Duodenal mucosa (tissue), 2 donors: Measurements from ENCODE around the gene WDR5.
"Not testable (repeated sequence)": the region's sequence is repeated elsewhere in the genome, so short reads cannot be mapped to it uniquely, and the experiment has no call there.

ENCODE experiments used
- H3K27ac ChIP-seq: one replicate; pipeline ENCODE4 v1.7.0; 2013; ENCODE audit warnings: low read depth, low read length
- H3K27me3 ChIP-seq, 2 donors: one replicate each; pipeline ENCODE4 v1.7.0; 2013; ENCODE audit warnings: low read length in 2 of 2, control low read depth in 1 of 2; ENCODE audit not compliant: insufficient read depth in 2 of 2, control insufficient read depth in 1 of 2
- H3K36me3 ChIP-seq, 2 donors: one replicate each; pipeline ENCODE4 v1.7.0; 2013; ENCODE audit warnings: low read length in 2 of 2, control low read depth in 1 of 2; ENCODE audit not compliant: insufficient read depth in 2 of 2, control insufficient read depth in 1 of 2
- H3K4me1 ChIP-seq, 2 donors: one replicate each; pipeline ENCODE4 v1.7.0; 2013; ENCODE audit warnings: low read length in 2 of 2, control low read depth in 1 of 2; ENCODE audit not compliant: insufficient read depth in 2 of 2, control insufficient read depth in 1 of 2
- H3K4me3 ChIP-seq, 2 donors: one replicate each; pipeline ENCODE4 v1.7.0; 2013; ENCODE audit warnings: low read length in 2 of 2, low read depth in 1 of 2
- H3K9ac ChIP-seq, 2 donors: one replicate each; pipeline ENCODE4 v1.7.0; 2013; ENCODE audit warnings: low read length in 2 of 2, low read depth in 1 of 2
- H3K9me3 ChIP-seq, 2 donors: one replicate each; pipeline ENCODE4 v1.7.0; 2013; ENCODE audit warnings: low read length in 2 of 2, control low read depth in 1 of 2; ENCODE audit not compliant: control insufficient read depth in 1 of 2

The WDR5 gene

GRCh38 chr9:134135343-134136117 lies at the start of gene WDR5:
WDR5 (plus strand) TSS chr9:134136082; CDS start chr9:134139878, 3,796 bp downstream.
- Histone ChIP-seq H3K9me3 (no peaks in the 10 kb centered on the region), H3K27me3 (no peaks in the 10 kb centered on the region), H3K4me1 (peaks cover 35 to 39% of the 10 kb centered on the region in 2 donors)

GRCh38 chr9:134088063-134088725 lies 47.7 kb upstream of the WDR5 start:
- Histone ChIP-seq H3K27me3 (no peaks in the 10 kb centered on the region), H3K9me3 (peaks cover 0 to 3% of the 10 kb centered on the region in 2 donors), H3K4me3 (no peak overlapping the region), H3K4me1 (no peaks in the 10 kb centered on the region), H3K36me3 (no peaks in the 10 kb centered on the region), H3K27ac (no peak overlapping the region), H3K9ac (no peak overlapping the region)

More at GRCh38 chr9:134135343-134136117, at the start of gene WDR5:
- peak within 1 kb of the TSS; percentile 61 for H3K27ac ChIP-seq
- H3K9ac ChIP-seq, result peak within 1 kb of the TSS; percentile 83 to 87
- peaks cover 3 to 10% of the 10 kb centered on the region in 2 donors for H3K36me3 ChIP-seq
- H3K4me3 ChIP-seq, result peak within 1 kb of the TSS; percentile 92 to 94

- Histone ChIP-seq H3K27ac (no peak overlapping the region), H3K9ac (no peak overlapping the region), H3K9me3 (peaks cover 0 to 3% of the 10 kb centered on the region in 2 donors), H3K27me3 (no peaks in the 10 kb centered on the region), H3K4me1 (no peaks in the 10 kb centered on the region), H3K36me3 (no peaks in the 10 kb centered on the region), H3K4me3 (no peak overlapping the region)
Observed at GRCh38 chr9:134089972-134090371, 45.9 kb upstream of the WDR5 start.

GRCh38 chr9:134099123-134099761 lies 36.6 kb upstream of the WDR5 start:
- Histone ChIP-seq H3K4me1 (no peaks in the 10 kb centered on the region), H3K9me3 (no peaks in the 10 kb centered on the region), H3K27me3 (peaks cover 10 to 13% of the 10 kb centered on the region in 2 donors), H3K4me3 (no peak overlapping the region), H3K27ac (no peak overlapping the region), H3K9ac (no peak overlapping the region), H3K36me3 (no peaks in the 10 kb centered on the region)

- H3K4me3 ChIP-seq, result no peak overlapping the region
- no peaks in the 10 kb centered on the region for H3K4me1 ChIP-seq
- H3K36me3 ChIP-seq, result no peaks in the 10 kb centered on the region
Observed at GRCh38 chr9:134100040-134100439, 35.8 kb upstream of the WDR5 start.

GRCh38 chr9:134101133-134101532 lies 34.7 kb upstream of the WDR5 start:
- not testable (repeated sequence) for H3K4me1 ChIP-seq, H3K27ac ChIP-seq, H3K4me3 ChIP-seq, H3K9ac ChIP-seq, H3K9me3 ChIP-seq, H3K36me3 ChIP-seq
- H3K27me3 ChIP-seq, result peaks cover 10 to 13% of the 10 kb centered on the region in 2 donors

More at GRCh38 chr9:134100040-134100439, 35.8 kb upstream of the WDR5 start:
- no peak overlapping the region for H3K9ac ChIP-seq
- H3K27ac ChIP-seq, result no peak overlapping the region
- H3K9me3 ChIP-seq, result no peaks in the 10 kb centered on the region
- H3K27me3 ChIP-seq, result peaks cover 10 to 13% of the 10 kb centered on the region in 2 donors

DNA sequence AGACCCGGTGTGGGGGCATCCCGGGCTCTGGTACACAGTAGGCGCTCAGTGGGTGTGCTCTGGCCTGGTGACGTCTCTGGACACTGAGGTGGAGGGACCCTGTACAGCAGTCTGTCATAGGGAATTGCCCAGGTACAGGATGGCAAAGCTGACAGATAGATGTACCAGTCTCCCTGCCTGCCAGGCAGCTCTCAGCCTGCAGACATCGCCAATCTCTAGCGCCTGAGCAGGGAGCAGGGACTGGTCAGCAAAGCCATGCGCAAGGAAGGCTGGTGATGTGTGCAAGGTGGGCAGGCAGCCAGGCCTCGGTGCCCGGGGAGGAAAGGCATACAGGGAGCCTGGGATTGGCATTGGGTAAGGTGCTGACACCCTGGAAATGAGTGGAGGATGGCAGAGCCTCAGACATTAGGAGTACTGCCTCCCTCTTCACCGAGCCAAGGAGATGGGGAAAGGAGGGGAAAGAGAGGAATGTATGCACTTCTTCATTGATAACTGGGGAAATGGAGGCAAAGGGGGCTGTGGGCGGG lies 34.2 kb upstream of the WDR5 start:
- no peak overlapping the region for H3K9ac ChIP-seq
- H3K4me3 ChIP-seq, result no peak overlapping the region
- no peaks in the 10 kb centered on the region for H3K9me3 ChIP-seq
- H3K4me1 ChIP-seq, result no peaks in the 10 kb centered on the region
- H3K27ac ChIP-seq, result no peak overlapping the region
- H3K36me3 ChIP-seq, result no peaks in the 10 kb centered on the region
- H3K27me3 ChIP-seq, result peaks cover 10 to 13% of the 10 kb centered on the region in 2 donors

DNA sequence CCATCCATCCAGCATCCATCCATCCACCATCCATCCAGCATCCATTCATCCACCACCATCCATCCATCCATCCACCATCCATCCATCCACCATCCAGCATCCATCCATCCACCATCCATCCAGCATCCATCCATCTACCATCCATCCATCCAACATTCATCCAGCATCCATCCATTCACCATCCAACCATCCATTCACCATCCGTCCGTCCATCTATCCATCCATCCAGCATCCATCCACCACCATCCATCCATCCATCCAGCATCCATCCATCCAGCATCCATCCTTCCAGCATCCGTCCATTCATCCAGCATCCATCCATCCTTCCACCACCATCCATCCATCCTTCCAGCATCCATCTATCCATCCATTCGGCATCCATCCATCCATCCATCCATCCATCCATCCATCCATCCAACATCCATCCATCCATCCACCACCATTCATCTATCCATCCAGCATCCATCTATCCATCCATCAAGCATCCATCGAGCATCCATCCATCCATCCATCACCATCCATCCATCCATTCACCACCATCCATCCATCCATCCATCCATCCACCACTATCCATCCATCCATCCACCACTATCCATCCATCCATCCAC lies 32.4 kb upstream of the WDR5 start:
- H3K27ac ChIP-seq, result no peak overlapping the region
- H3K4me1 ChIP-seq, result no peaks in the 10 kb centered on the region
- peaks cover 10 to 13% of the 10 kb centered on the region in 2 donors for H3K27me3 ChIP-seq
- no peak overlapping the region for H3K9ac ChIP-seq
- H3K36me3 ChIP-seq, result no peaks in the 10 kb centered on the region
- no peak overlapping the region for H3K4me3 ChIP-seq
- H3K9me3 ChIP-seq, result no peaks in the 10 kb centered on the region

GRCh38 chr9:134111064-134111463 lies 24.8 kb upstream of the WDR5 start:
- H3K4me3 ChIP-seq, result no peak overlapping the region
- no peak overlapping the region for H3K9ac ChIP-seq
- no peak overlapping the region for H3K27ac ChIP-seq
- no peaks in the 10 kb centered on the region for H3K36me3 ChIP-seq
- H3K4me1 ChIP-seq, result no peaks in the 10 kb centered on the region
- no peaks in the 10 kb centered on the region for H3K9me3 ChIP-seq
- H3K27me3 ChIP-seq, result no peaks in the 10 kb centered on the region
